GM12801 (cell line): Measurements from ENCODE around the gene NSG2.

ENCODE experiments used
- CTCF ChIP-seq: IDR thresholded peaks from one replicate; pipeline ENCODE4 v1.5.1; 2011; ENCODE audit warnings: control low read depth; ENCODE audit not compliant: insufficient read length; ENCODE audit errors: extremely low read depth

The NSG2 gene

DNA sequence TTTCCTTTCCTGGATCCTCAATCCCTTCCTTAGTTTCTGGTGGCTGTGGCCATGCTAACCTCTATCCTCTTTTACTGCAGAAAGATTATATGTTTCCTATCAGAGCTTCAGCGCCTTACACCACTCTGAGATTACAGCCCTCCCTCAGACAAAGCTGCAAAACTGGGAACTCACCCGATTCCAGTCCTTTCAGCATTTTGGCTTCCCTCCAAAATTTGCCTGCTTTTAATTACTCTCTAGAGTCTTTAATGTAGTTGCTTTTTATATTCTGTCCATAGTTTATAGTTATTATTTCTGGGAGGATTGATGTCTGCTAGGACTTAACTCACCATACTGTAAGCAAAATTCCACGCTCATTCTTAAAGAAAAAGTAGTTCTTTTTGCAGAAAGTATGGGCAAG is 110.2 kb downstream of the NSG2 start:
- no peak for TF ChIP-seq CTCF

- TF ChIP-seq CTCF: no peak
Measured at GRCh38 chr5:174157048-174157447, 111.5 kb downstream of the NSG2 start.
